Loucy (cell line): Measurements from ENCODE around the gene RPTOR.

ENCODE experiments used
- CTCF ChIP-seq: fragments of 200-600 bp; sonication (generic); conservative IDR thresholded peaks from 2 replicates; pipeline ENCODE4 v1.5.1; 2014; ENCODE audit warnings: mild to moderate bottlenecking, antibody characterized with exemption, low read length
- EZH2phosphoT487 ChIP-seq: fragments of 200-600 bp; IDR thresholded peaks from 2 replicates; pipeline ENCODE4 v1.6.1; 2018; ENCODE audit warnings: antibody characterized with exemption, mild to moderate bottlenecking, moderate library complexity, borderline replicate concordance

- TF ChIP-seq CTCF (no peak), EZH2phosphoT487 (no peak)
These were observed 128.7 kb downstream of the RPTOR start for GRCh38 chr17:80673152-80673920.
